ENCODE measurements around the gene PURA. TPM values are rescaled to one million over a fixed set of nuclear protein-coding genes. Genes with fewer than 3 reads are reported as not detected.

PURA gene
- total RNA-seq, 4 donors from 2014 or later: 7.4 to 34.6 (median 18.8) TPM

DNA sequence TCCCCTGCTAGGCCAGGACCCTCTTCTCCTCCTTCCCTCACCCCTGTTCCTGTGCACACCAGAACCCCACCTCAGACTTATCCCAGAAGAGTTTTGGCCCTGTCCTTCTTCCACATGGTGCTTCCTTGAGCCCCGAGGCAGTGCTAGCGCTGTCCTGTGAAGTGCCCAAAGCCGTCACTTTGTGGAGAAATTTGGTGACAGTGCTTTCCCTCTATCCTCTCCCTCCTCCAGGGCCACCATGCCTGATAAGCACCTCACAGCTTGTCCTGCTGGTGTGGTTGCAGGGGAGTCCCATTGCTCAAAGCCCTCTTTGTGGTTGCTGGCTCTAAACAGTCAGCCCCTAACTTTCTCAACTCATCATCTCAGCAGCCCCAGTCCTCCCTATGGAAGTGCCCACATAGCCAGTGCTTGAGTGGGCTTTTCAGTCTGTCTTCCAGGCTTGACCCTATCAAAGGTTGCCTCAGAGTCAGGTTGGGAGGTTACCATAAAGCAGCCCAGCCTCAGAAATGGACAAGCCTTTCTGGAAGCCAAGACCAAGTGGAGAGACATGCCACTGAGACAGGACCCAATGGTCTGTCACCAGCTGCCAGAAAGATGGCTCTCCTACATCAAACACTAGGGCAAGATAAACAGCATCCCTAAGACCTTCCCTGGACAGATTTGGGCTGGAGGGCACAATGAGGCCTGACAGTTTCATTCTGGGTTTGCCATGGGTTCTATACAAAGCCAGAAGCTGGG is 29.8 kb downstream of the PURA start:
- intact Hi-C loops (cut with DNase I; ENCODE audit: low total_unique reads): loop anchor here (5.0 kb wide), 2 partner anchors 36 to 71 kb away; no protein-coding TSS in a partner anchor
- H3K27ac ChIP-seq: no peak overlapping the region

DNA sequence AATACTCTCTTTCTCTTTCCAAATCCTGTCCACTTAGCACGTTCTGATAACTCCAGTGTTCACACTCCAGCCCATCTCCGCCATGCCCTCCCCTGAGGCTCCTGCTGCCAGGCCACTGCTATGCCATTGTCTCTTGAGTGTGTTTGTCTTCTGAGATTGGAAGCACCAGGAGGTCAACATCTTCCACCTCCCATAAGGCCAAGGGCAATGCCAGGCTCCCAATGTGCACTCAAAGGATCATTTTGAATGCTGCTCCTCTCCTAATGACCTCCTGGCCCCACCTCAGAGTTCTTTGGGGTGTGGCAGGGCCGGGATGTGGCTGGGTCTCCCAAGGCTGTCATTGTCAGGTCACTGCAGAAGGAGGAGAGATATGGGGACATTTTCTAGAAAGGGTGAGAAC is 31.3 kb downstream of the PURA start:
- in situ Hi-C loops (cut with MboI; ENCODE audit: low pct_ligation_motif_present in 1 of 4, low pct_unique_long_range_greater_than_20kb in 1 of 4, low sequenced_read_pairs in 3 of 4): no loop called here
- peaks cover 11 to 24% (median 17%) of the 10 kb centered on the region in 4 donors for H3K4me1 ChIP-seq
- H3K27ac ChIP-seq: no peak overlapping the region
- no peak for TF ChIP-seq POLR2AphosphoS5 (IDR thresholded peaks at IDR 0.05)
- no peak for TF ChIP-seq POLR2A (IDR thresholded peaks at IDR 0.05)
- no peak for TF ChIP-seq CTCF (IDR thresholded peaks at IDR 0.05)
- TF ChIP-seq EP300 (IDR thresholded peaks at IDR 0.05; ENCODE audit: low read depth): no peak
- H3K27me3 ChIP-seq: no peaks in the 10 kb centered on the region
- no peak for DNase-seq
- intact Hi-C loops (cut with DNase I; ENCODE audit: low total_unique reads): no loop called here
- H3K4me3 ChIP-seq: peak overlapping the region in 2 of 4 donors; percentile 39 to 48
- no peaks in the 10 kb centered on the region for H3K36me3 ChIP-seq
- WGBS, 2 donors (ENCODE audit: low coverage in 1 of 2): 70% methylated on average over 3 of the region's 3 CpGs; no CpG with 5 or more reads in 1 of the 2 donors
- H3K9me3 ChIP-seq: no peaks in the 10 kb centered on the region

More for the DNA sequence above, 29.8 kb downstream of the PURA start:
- TF ChIP-seq POLR2AphosphoS5 (IDR thresholded peaks at IDR 0.05) (no peak), POLR2A (IDR thresholded peaks at IDR 0.05) (no peak), CTCF (IDR thresholded peaks at IDR 0.05) (no peak), EP300 (IDR thresholded peaks at IDR 0.05; ENCODE audit: low read depth) (no peak)
- H3K4me1 ChIP-seq: peaks cover 11 to 25% (median 17%) of the 10 kb centered on the region in 4 donors
- no peaks in the 10 kb centered on the region for H3K9me3 ChIP-seq
- in situ Hi-C loops (cut with MboI; ENCODE audit: low pct_ligation_motif_present in 1 of 4, low pct_unique_long_range_greater_than_20kb in 1 of 4, low sequenced_read_pairs in 3 of 4): no loop called here
- H3K4me3 ChIP-seq: no peak overlapping the region
- H3K36me3 ChIP-seq: no peaks in the 10 kb centered on the region
- 90% methylated on average over 3 of the region's 3 CpGs; no CpG with 5 or more reads in 1 of the 2 donors for WGBS, 2 donors (ENCODE audit: low coverage in 1 of 2)
- DNase-seq: no peak
- H3K27me3 ChIP-seq: no peaks in the 10 kb centered on the region

DNA sequence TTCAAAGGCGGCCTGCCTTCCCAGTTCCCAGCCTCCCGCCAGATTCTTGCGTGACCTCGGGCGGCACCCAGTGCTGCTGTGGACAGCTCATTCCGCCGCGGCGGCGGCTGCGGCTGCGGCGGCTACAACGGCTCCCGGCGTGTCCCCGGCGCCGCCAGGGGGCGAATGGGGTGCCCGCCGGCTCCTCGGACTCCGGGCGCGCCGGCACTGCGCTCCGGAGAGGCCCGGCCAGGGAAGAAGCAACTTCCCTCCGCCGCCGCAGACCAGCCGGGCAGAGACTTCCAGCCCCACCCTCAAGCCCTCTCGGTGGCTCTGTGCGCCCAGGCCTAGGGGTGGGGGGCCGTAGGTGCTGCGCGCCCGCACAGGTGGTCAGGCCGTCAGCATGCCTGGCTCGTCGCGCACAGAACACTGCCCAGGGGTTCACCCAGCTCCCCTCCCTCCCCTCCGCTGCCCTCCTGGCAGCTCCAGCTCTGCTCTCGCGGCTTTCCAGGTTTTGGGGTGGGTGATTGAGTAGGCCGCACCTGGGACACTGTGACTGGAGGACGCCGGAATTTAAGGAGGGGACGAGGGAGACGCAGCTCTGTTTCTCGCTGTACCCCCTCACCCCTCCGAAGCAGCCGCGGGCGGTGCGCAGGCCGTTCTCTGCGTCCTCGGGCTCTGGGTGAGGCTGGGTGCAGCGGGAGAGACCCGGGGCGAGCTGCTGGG is 32.1 kb downstream of the PURA start:
- H3K4me3 ChIP-seq: peak overlapping the region; percentile 10 to 48 (median 28)
- intact Hi-C loops (cut with DNase I; ENCODE audit: low total_unique reads): no loop called here
- H3K27me3 ChIP-seq: no peaks in the 10 kb centered on the region
- no peaks in the 10 kb centered on the region for H3K36me3 ChIP-seq
- in situ Hi-C loops (cut with MboI; ENCODE audit: low pct_ligation_motif_present in 1 of 4, low pct_unique_long_range_greater_than_20kb in 1 of 4, low sequenced_read_pairs in 3 of 4): no loop called here
- H3K27ac ChIP-seq: no peak overlapping the region
- DNase-seq: peak; percentile 76
- TF ChIP-seq EP300 (IDR thresholded peaks at IDR 0.05; ENCODE audit: low read depth) (no peak), POLR2AphosphoS5 (IDR thresholded peaks at IDR 0.05) (no peak), POLR2A (IDR thresholded peaks at IDR 0.05) (no peak), CTCF (IDR thresholded peaks at IDR 0.05) (peak; percentile 15 to 78 (median 69))
- H3K9me3 ChIP-seq: no peaks in the 10 kb centered on the region
- H3K4me1 ChIP-seq: peaks cover 11 to 20% (median 16%) of the 10 kb centered on the region in 4 donors
- WGBS, 2 donors (ENCODE audit: low coverage in 1 of 2): 18% methylated on average over 43 of the region's 64 CpGs; no CpG with 5 or more reads in 1 of the 2 donors

GRCh38 chr5:140146523-140146842 is 32.6 kb downstream of the PURA start:
- no peaks in the 10 kb centered on the region for H3K36me3 ChIP-seq

More at GRCh38 chr5:140146523-140146842, 32.6 kb downstream of the PURA start:
- H3K4me3 ChIP-seq: peak overlapping the region in 1 of 4 donors; percentile 48
- no peak for DNase-seq
- H3K27ac ChIP-seq: no peak overlapping the region
- no peaks in the 10 kb centered on the region for H3K27me3 ChIP-seq
- intact Hi-C loops (cut with DNase I; ENCODE audit: low total_unique reads) (no loop called here), in situ Hi-C loops (cut with MboI; ENCODE audit: low pct_ligation_motif_present in 1 of 4, low pct_unique_long_range_greater_than_20kb in 1 of 4, low sequenced_read_pairs in 3 of 4) (no loop called here)
- WGBS, 2 donors (ENCODE audit: low coverage in 1 of 2): 68% methylated on average over 14 of the region's 14 CpGs; no CpG with 5 or more reads in 1 of the 2 donors
- no peak for TF ChIP-seq POLR2A (IDR thresholded peaks at IDR 0.05)
- TF ChIP-seq POLR2AphosphoS5 (IDR thresholded peaks at IDR 0.05): no peak
- TF ChIP-seq EP300 (IDR thresholded peaks at IDR 0.05; ENCODE audit: low read depth): no peak
- TF ChIP-seq CTCF (IDR thresholded peaks at IDR 0.05): no peak
- peaks cover 11 to 19% (median 15%) of the 10 kb centered on the region in 4 donors for H3K4me1 ChIP-seq
- no peaks in the 10 kb centered on the region for H3K9me3 ChIP-seq

Measured in transverse colon (tissue), 4 donors.